KMS-11 (cell line): ENCODE measurements around the gene ECE1.
"Not testable (repeated sequence)": the region's sequence is repeated elsewhere in the genome, so short reads cannot be mapped to it uniquely, and the experiment has no call there.

Experiments used
- H2AFZ ChIP-seq: fragments of 200-600 bp; sonication (generic); 2 replicates; pipeline ENCODE4 v1.6.1; 2016; ENCODE audit warnings: antibody characterized with exemption, mixed run types, low read depth
- H3K27ac ChIP-seq: fragments of 200-600 bp; sonication (generic); 2 replicates; pipeline ENCODE4 v1.6.1; 2016; ENCODE audit warnings: mild to moderate bottlenecking, mixed run types
- H3K27me3 ChIP-seq: fragments of 200-600 bp; sonication (generic); 2 replicates; pipeline ENCODE4 v1.6.1; 2017; ENCODE audit warnings: mild to moderate bottlenecking, low read depth, mixed run types, moderate library complexity; ENCODE audit not compliant: insufficient read depth
- H3K36me3 ChIP-seq: fragments of 200-600 bp; sonication (generic); 2 replicates; pipeline ENCODE4 v1.6.1; 2017; ENCODE audit warnings: mild to moderate bottlenecking, mixed run types; ENCODE audit not compliant: insufficient read depth
- H3K4me1 ChIP-seq: fragments of 200-600 bp; sonication (generic); 2 replicates; pipeline ENCODE4 v1.6.1; 2016; ENCODE audit warnings: mild to moderate bottlenecking, low read depth, mixed run types; ENCODE audit not compliant: poor library complexity, severe bottlenecking
- H3K4me2 ChIP-seq: fragments of 200-600 bp; sonication (generic); 2 replicates; pipeline ENCODE4 v1.7.0; 2016; ENCODE audit warnings: mild to moderate bottlenecking, mixed run types
- H3K4me3 ChIP-seq: fragments of 200-600 bp; sonication (generic); IDR thresholded peaks from 2 replicates; pipeline ENCODE4 v1.6.1; 2017; ENCODE audit warnings: low read depth, low read length, mixed read lengths; ENCODE audit not compliant: insufficient read depth
- H3K79me2 ChIP-seq: fragments of 200-600 bp; sonication (generic); 2 replicates; pipeline ENCODE4 v1.6.1; 2016; ENCODE audit warnings: low read depth, mixed run types; ENCODE audit not compliant: insufficient read depth
- H3K9ac ChIP-seq: fragments of 200-600 bp; sonication (generic); 2 replicates; pipeline ENCODE4 v1.6.1; 2016; ENCODE audit warnings: mild to moderate bottlenecking, mixed run types
- H4K20me1 ChIP-seq: fragments of 200-600 bp; sonication (generic); 2 replicates; pipeline ENCODE4 v1.6.1; 2016; ENCODE audit warnings: mild to moderate bottlenecking, mixed run types; ENCODE audit not compliant: insufficient read depth
- CTCF ChIP-seq: fragments of 200-600 bp; sonication (generic); conservative IDR thresholded peaks from 2 replicates; pipeline ENCODE4 v1.6.1; 2017; ENCODE audit warnings: low read depth, mild to moderate bottlenecking, antibody characterized with exemption, low read length, moderate library complexity, mixed read lengths

The ECE1 gene

GRCh38 chr1:21217812-21218596 is 72.3 kb downstream of the ECE1 start:
- Histone ChIP-seq H3K9ac (no peak overlapping the region), H3K4me2 (no peak overlapping the region)
- peak; percentile 51; the same call in 1 of the 2 replicates for TF ChIP-seq CTCF

GRCh38 chr1:21216835-21217811 is 73.1 kb downstream of the ECE1 start:
- H3K27me3 ChIP-seq = no peaks in the 10 kb centered on the region
- TF ChIP-seq CTCF = peak; percentile 89
- no peak overlapping the region for H3K4me3 ChIP-seq
- no peak overlapping the region for H3K27ac ChIP-seq
- H3K79me2 ChIP-seq = no peaks in the 10 kb centered on the region
- no peak overlapping the region for H3K4me2 ChIP-seq
- H4K20me1 ChIP-seq = no peaks in the 10 kb centered on the region
- no peaks in the 10 kb centered on the region for H3K36me3 ChIP-seq
- H3K4me1 ChIP-seq = peaks cover 11% of the 10 kb centered on the region
- no peak overlapping the region for H3K9ac ChIP-seq
- H2AFZ ChIP-seq = no peak overlapping the region

More at GRCh38 chr1:21217812-21218596, 72.3 kb downstream of the ECE1 start:
- Histone ChIP-seq H3K27me3 (no peaks in the 10 kb centered on the region), H3K4me3 (no peak overlapping the region), H4K20me1 (no peaks in the 10 kb centered on the region), H3K27ac (no peak overlapping the region), H3K36me3 (no peaks in the 10 kb centered on the region), H3K4me1 (peaks cover 11% of the 10 kb centered on the region), H2AFZ (no peak overlapping the region), H3K79me2 (no peaks in the 10 kb centered on the region)

DNA sequence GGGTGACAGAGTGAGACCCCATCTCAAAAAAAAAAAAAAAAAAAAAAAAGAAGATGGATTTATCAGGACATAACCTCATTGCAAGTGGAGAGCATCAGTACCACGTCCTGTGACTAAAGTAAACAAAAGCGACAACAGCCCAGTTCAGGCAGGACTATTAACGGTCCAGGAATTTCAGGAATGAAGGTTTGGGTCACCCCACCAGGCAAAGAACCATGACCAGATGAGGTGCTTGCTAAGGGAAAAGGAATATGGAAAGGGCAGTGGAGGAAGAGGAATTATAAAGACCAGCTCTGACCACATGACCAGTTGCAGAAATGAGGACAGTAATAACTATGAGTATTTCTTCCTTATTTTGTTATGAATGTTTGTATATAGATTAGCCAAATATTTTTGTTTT is 78.1 kb downstream of the ECE1 start:
- Histone ChIP-seq H3K9ac (no peak overlapping the region), H3K4me3 (no peak overlapping the region), H2AFZ (no peak overlapping the region), H3K27me3 (no peaks in the 10 kb centered on the region), H3K36me3 (no peaks in the 10 kb centered on the region), H3K79me2 (no peaks in the 10 kb centered on the region), H3K27ac (no peak overlapping the region), H4K20me1 (no peaks in the 10 kb centered on the region), H3K4me2 (no peak overlapping the region), H3K4me1 (peaks cover 9% of the 10 kb centered on the region)
- no peak for TF ChIP-seq CTCF

- not testable (repeated sequence) for H3K9ac ChIP-seq, H3K27me3 ChIP-seq, H3K4me2 ChIP-seq, H3K79me2 ChIP-seq, H3K27ac ChIP-seq, H4K20me1 ChIP-seq, H2AFZ ChIP-seq, H3K36me3 ChIP-seq, H3K4me3 ChIP-seq, H3K4me1 ChIP-seq
These were observed 82.0 kb downstream of the ECE1 start for GRCh38 chr1:21208137-21208700.
